Activated CD4-positive, alpha-beta T cell treated with anti-CD3 and anti-CD28 coated beads, Interleukin-2, amount 10 ng/mL, durations not matched to agents 7 days and 5 days (primary cell): Measurements from ENCODE around the gene PARD3. TPM values are rescaled to one million over a fixed set of nuclear protein-coding genes. Genes with fewer than 3 reads are reported as not detected.

Experiments
- CTCF ChIA-PET: fragments of 350-600 bp; sonication (Branson Sonifier 250); formaldehyde crosslinking; loops from one replicate; lab custom pipeline; 2021; ENCODE audit warnings: antibody characterized with exemption; lab: Charles Lee
- POLR2A ChIA-PET: fragments of 350-600 bp; sonication (Branson Sonifier 250); formaldehyde crosslinking; loops from one replicate; lab custom pipeline; 2021; ENCODE audit warnings: antibody characterized with exemption; lab: Charles Lee
- DNase-seq: peaks from one replicate; pipeline ENCODE4 v3.0.0-alpha.2; 2020
- H3K27ac Mint-ChIP-seq: one replicate; pipeline ENCODE4 v1.8.0; 2021; ENCODE audit warnings: mild to moderate bottlenecking, moderate library complexity, mixed read lengths
- H3K27me3 Mint-ChIP-seq: one replicate; pipeline ENCODE4 v1.8.0; 2021; ENCODE audit warnings: mixed read lengths
- H3K36me3 Mint-ChIP-seq: one replicate; pipeline ENCODE4 v1.8.0; 2021; ENCODE audit warnings: low read depth, mixed read lengths
- H3K4me1 Mint-ChIP-seq: one replicate; pipeline ENCODE4 v1.8.0; 2021; ENCODE audit warnings: mixed read lengths
- H3K4me3 Mint-ChIP-seq: one replicate; pipeline ENCODE4 v1.8.0; 2021; ENCODE audit warnings: mild to moderate bottlenecking, moderate library complexity, mixed read lengths
- H3K9me3 Mint-ChIP-seq: one replicate; pipeline ENCODE4 v1.8.0; 2021; ENCODE audit warnings: mixed read lengths
- total RNA-seq, 2 experiments: library from RNA; stranded (reverse); gene quantifications; one replicate each; pipeline ENCODE4 v1.2.3, GENCODE V29; 2021

PARD3 gene
- total RNA-seq, 2 experiments from 2014 or later, result 1.0 to 1.2 TPM

- ChIA-PET CTCF (interaction anchor here (0.7 kb wide), 1 partner anchor 45 kb away, joined by 5 read pairs; no protein-coding TSS in a partner anchor), POLR2A (no interaction called here)
- Mint-ChIP-seq H3K27ac (no peak overlapping the region), H3K9me3 (no peaks in the 10 kb centered on the region), H3K27me3 (peaks cover 2% of the 10 kb centered on the region), H3K4me1 (no peaks in the 10 kb centered on the region), H3K36me3 (no peaks in the 10 kb centered on the region), H3K4me3 (no peak overlapping the region)
- DNase-seq, result no peak
Measured at GRCh38 chr10:34343764-34344163, 471.3 kb downstream of the PARD3 start.

- ChIA-PET POLR2A (no interaction called here), CTCF (no interaction called here)
- H3K4me3 Mint-ChIP-seq, result no peak overlapping the region
- no peak overlapping the region for H3K27ac Mint-ChIP-seq
- no peak for DNase-seq
- H3K36me3 Mint-ChIP-seq, result no peaks in the 10 kb centered on the region
- H3K4me1 Mint-ChIP-seq, result no peaks in the 10 kb centered on the region
- H3K27me3 Mint-ChIP-seq, result peaks cover 2% of the 10 kb centered on the region
- no peaks in the 10 kb centered on the region for H3K9me3 Mint-ChIP-seq
Measured at GRCh38 chr10:34341473-34341872, 473.6 kb downstream of the PARD3 start.

GRCh38 chr10:34340934-34341333 is 474.2 kb downstream of the PARD3 start:
- DNase-seq, result no peak
- H3K27ac Mint-ChIP-seq, result no peak overlapping the region
- no peaks in the 10 kb centered on the region for H3K9me3 Mint-ChIP-seq
- POLR2A ChIA-PET, result no interaction called here
- no peak overlapping the region for H3K4me3 Mint-ChIP-seq
- CTCF ChIA-PET, result interaction anchor here (0.6 to 0.7 kb wide), 2 partner anchors 18 to 20 kb away, joined by 3 read pairs; no protein-coding TSS in a partner anchor
- H3K27me3 Mint-ChIP-seq, result peaks cover 2% of the 10 kb centered on the region
- H3K4me1 Mint-ChIP-seq, result no peaks in the 10 kb centered on the region
- no peaks in the 10 kb centered on the region for H3K36me3 Mint-ChIP-seq

- no peaks in the 10 kb centered on the region for H3K36me3 Mint-ChIP-seq
Measured at GRCh38 chr10:34339816-34340553, 475.1 kb downstream of the PARD3 start.

GRCh38 chr10:34337917-34338316 is 477.2 kb downstream of the PARD3 start:
- Mint-ChIP-seq H3K4me3 (no peak overlapping the region), H3K27ac (no peak overlapping the region), H3K4me1 (no peaks in the 10 kb centered on the region), H3K27me3 (peaks cover 2% of the 10 kb centered on the region), H3K36me3 (no peaks in the 10 kb centered on the region), H3K9me3 (no peaks in the 10 kb centered on the region)
- DNase-seq, result no peak
- ChIA-PET CTCF (no interaction called here), POLR2A (no interaction called here)

More at GRCh38 chr10:34339816-34340553, 475.1 kb downstream of the PARD3 start:
- CTCF ChIA-PET, result interaction anchor here (0.6 kb wide), 1 partner anchor 19 kb away, joined by 3 read pairs; no protein-coding TSS in a partner anchor
- H3K4me1 Mint-ChIP-seq, result no peaks in the 10 kb centered on the region
- no peak for DNase-seq
- no peaks in the 10 kb centered on the region for H3K9me3 Mint-ChIP-seq
- POLR2A ChIA-PET, result no interaction called here
- H3K27ac Mint-ChIP-seq, result no peak overlapping the region
- no peak overlapping the region for H3K4me3 Mint-ChIP-seq
- H3K27me3 Mint-ChIP-seq, result peaks cover 2% of the 10 kb centered on the region

- Mint-ChIP-seq H3K4me1 (no peaks in the 10 kb centered on the region), H3K9me3 (no peaks in the 10 kb centered on the region), H3K27me3 (peaks cover 2% of the 10 kb centered on the region), H3K4me3 (no peak overlapping the region), H3K27ac (no peak overlapping the region), H3K36me3 (no peaks in the 10 kb centered on the region)
- POLR2A ChIA-PET, result no interaction called here
- no peak for DNase-seq
- CTCF ChIA-PET, result no interaction called here
Measured at GRCh38 chr10:34335960-34336690, 479.0 kb downstream of the PARD3 start.

- Mint-ChIP-seq H3K27me3 (no peaks in the 10 kb centered on the region), H3K9me3 (no peaks in the 10 kb centered on the region), H3K4me3 (no peak overlapping the region), H3K36me3 (no peaks in the 10 kb centered on the region), H3K27ac (no peak overlapping the region), H3K4me1 (no peaks in the 10 kb centered on the region)
- ChIA-PET POLR2A (no interaction called here), CTCF (no interaction called here)
- no peak for DNase-seq
Measured at GRCh38 chr10:34334908-34335307, 480.2 kb downstream of the PARD3 start.

- no peak overlapping the region for H3K4me3 Mint-ChIP-seq
- CTCF ChIA-PET, result no interaction called here
Measured at GRCh38 chr10:34333513-34333912, 481.6 kb downstream of the PARD3 start.

GRCh38 chr10:34327184-34327583 is 487.9 kb downstream of the PARD3 start:
- no peaks in the 10 kb centered on the region for H3K27me3 Mint-ChIP-seq
- no peak for DNase-seq
- no peak overlapping the region for H3K27ac Mint-ChIP-seq
- H3K4me1 Mint-ChIP-seq, result no peaks in the 10 kb centered on the region
- CTCF ChIA-PET, result interaction anchor here (0.5 kb wide), 1 partner anchor 169 kb away, joined by 4 read pairs; no protein-coding TSS in a partner anchor
- POLR2A ChIA-PET, result no interaction called here
- H3K4me3 Mint-ChIP-seq, result no peak overlapping the region
- H3K36me3 Mint-ChIP-seq, result no peaks in the 10 kb centered on the region
- no peaks in the 10 kb centered on the region for H3K9me3 Mint-ChIP-seq

More at GRCh38 chr10:34333513-34333912, 481.6 kb downstream of the PARD3 start:
- H3K27me3 Mint-ChIP-seq, result no peaks in the 10 kb centered on the region
- H3K36me3 Mint-ChIP-seq, result no peaks in the 10 kb centered on the region
- H3K4me1 Mint-ChIP-seq, result no peaks in the 10 kb centered on the region
- no peak for DNase-seq
- no peaks in the 10 kb centered on the region for H3K9me3 Mint-ChIP-seq
- POLR2A ChIA-PET, result no interaction called here
- H3K27ac Mint-ChIP-seq, result no peak overlapping the region

GRCh38 chr10:34323192-34323591 is 491.9 kb downstream of the PARD3 start:
- no peaks in the 10 kb centered on the region for H3K36me3 Mint-ChIP-seq
- no peak overlapping the region for H3K27ac Mint-ChIP-seq
- no peaks in the 10 kb centered on the region for H3K4me1 Mint-ChIP-seq
- no peak overlapping the region for H3K4me3 Mint-ChIP-seq
- CTCF ChIA-PET, result interaction anchor here (0.5 kb wide), 1 partner anchor 17 kb away, joined by 4 read pairs; no protein-coding TSS in a partner anchor
- H3K9me3 Mint-ChIP-seq, result no peaks in the 10 kb centered on the region
- no peaks in the 10 kb centered on the region for H3K27me3 Mint-ChIP-seq
- POLR2A ChIA-PET, result no interaction called here
- DNase-seq, result no peak

- Mint-ChIP-seq H3K4me3 (no peak overlapping the region), H3K27ac (no peak overlapping the region), H3K36me3 (no peaks in the 10 kb centered on the region), H3K27me3 (no peaks in the 10 kb centered on the region), H3K9me3 (no peaks in the 10 kb centered on the region), H3K4me1 (no peaks in the 10 kb centered on the region)
- ChIA-PET CTCF (interaction anchor here (1.0 kb wide), 1 partner anchor 23 kb away, joined by 3 read pairs; no protein-coding TSS in a partner anchor), POLR2A (no interaction called here)
- DNase-seq, result no peak
Measured at GRCh38 chr10:34320265-34320664, 494.8 kb downstream of the PARD3 start.

- Mint-ChIP-seq H3K9me3 (no peaks in the 10 kb centered on the region), H3K27me3 (no peaks in the 10 kb centered on the region), H3K4me1 (no peaks in the 10 kb centered on the region), H3K27ac (no peak overlapping the region), H3K4me3 (no peak overlapping the region), H3K36me3 (no peaks in the 10 kb centered on the region)
- POLR2A ChIA-PET, result no interaction called here
- CTCF ChIA-PET, result no interaction called here
- DNase-seq, result no peak
Measured at GRCh38 chr10:34319197-34319846, 495.8 kb downstream of the PARD3 start.

- no peak for DNase-seq
Measured at GRCh38 chr10:34316154-34316553, 498.9 kb downstream of the PARD3 start.

More at GRCh38 chr10:34316154-34316553, 498.9 kb downstream of the PARD3 start:
- no peaks in the 10 kb centered on the region for H3K36me3 Mint-ChIP-seq
- no peaks in the 10 kb centered on the region for H3K27me3 Mint-ChIP-seq
- H3K9me3 Mint-ChIP-seq, result no peaks in the 10 kb centered on the region
- peaks cover 6% of the 10 kb centered on the region for H3K4me1 Mint-ChIP-seq
- no peak overlapping the region for H3K27ac Mint-ChIP-seq
- CTCF ChIA-PET, result no interaction called here
- no peak overlapping the region for H3K4me3 Mint-ChIP-seq
- POLR2A ChIA-PET, result no interaction called here
